ENCODE results near the gene AOC1. TPM values are rescaled to one million over a fixed set of nuclear protein-coding genes. Genes with fewer than 3 reads are reported as not detected.

AOC1 gene
- polyA plus RNA-seq, 2 of the 4 experiments (the other 2 are of a cell fraction): not detected

DNA sequence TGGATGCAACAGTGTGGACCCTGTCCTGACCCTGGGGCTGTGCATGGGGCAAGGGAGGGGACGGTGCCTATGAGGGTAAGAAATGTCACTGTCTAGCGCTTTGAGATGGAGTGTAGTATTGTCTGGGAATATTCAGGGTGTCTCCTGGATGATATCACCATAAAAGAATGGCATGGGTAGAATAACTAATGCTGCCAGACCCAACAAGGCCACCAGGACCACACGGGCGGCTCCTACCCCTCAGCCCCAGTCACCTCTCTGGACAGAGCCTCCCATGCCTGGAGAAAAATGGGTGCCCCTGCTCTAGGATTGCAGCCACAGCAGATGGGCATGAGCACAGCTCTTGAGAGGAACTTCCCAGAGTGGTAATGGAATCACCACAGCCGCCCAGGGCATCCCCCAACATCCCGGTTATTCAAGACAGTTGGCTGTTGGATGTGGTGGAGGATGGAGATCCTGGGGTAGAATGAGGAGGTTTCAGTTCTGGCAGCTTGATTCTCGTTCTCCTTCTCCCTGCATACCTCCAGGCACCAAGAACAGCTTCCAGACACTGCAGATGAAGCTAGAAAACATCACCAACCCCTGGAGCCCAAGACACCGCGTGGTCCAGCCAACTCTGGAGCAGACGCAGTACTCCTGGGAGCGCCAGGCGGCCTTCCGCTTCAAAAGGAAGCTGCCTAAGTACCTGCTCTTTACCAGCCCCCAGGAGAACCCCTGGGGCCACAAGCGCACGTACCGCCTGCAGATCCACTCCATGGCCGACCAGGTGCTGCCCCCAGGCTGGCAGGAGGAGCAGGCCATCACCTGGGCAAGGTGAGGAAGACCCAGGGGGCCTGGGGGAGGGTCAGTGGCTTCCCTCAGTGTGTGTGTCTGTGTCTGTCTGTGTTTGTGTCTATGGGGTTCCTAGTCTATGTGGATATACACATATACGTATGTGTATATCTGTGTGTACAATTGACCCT, 6.2 kb downstream of the AOC1 start:
- no peak overlapping the region for H3K4me2 ChIP-seq
- no peaks in the 10 kb centered on the region for H3K4me1 ChIP-seq
- no peak overlapping the region for H3K4me3 ChIP-seq
- WGBS (ENCODE audit: missing lambda C conversion rate): 44% methylated on average over 14 of the region's 18 CpGs
- H3K9me3 ChIP-seq: no peaks in the 10 kb centered on the region
- TF ChIP-seq KDM5A (IDR thresholded peaks at IDR 0.05) (no peak), NPAS2 (CRISPR knock-in tag; IDR thresholded peaks at IDR 0.05; ENCODE audit: borderline replicate concordance) (no peak), HOXB13 (CRISPR knock-in tag; IDR thresholded peaks at IDR 0.05; ENCODE audit: low read depth) (no peak), CBX2 (IDR thresholded peaks at IDR 0.05; ENCODE audit: borderline replicate concordance, low read depth) (no peak), FOSL2 (IDR thresholded peaks at IDR 0.05) (no peak), FOSL2 (CRISPR knock-in tag; IDR thresholded peaks at IDR 0.05) (no peak)
- CTCF ChIA-PET: no interaction called here
- no peak overlapping the region for H3K27ac ChIP-seq
- FAIRE-seq: no peak
- POLR2A ChIA-PET: no interaction called here
- ATAC-seq: no peak
- DNase-seq (ENCODE audit: low read depth in 1 of 2, low spot score in 1 of 2): no peak

DNA sequence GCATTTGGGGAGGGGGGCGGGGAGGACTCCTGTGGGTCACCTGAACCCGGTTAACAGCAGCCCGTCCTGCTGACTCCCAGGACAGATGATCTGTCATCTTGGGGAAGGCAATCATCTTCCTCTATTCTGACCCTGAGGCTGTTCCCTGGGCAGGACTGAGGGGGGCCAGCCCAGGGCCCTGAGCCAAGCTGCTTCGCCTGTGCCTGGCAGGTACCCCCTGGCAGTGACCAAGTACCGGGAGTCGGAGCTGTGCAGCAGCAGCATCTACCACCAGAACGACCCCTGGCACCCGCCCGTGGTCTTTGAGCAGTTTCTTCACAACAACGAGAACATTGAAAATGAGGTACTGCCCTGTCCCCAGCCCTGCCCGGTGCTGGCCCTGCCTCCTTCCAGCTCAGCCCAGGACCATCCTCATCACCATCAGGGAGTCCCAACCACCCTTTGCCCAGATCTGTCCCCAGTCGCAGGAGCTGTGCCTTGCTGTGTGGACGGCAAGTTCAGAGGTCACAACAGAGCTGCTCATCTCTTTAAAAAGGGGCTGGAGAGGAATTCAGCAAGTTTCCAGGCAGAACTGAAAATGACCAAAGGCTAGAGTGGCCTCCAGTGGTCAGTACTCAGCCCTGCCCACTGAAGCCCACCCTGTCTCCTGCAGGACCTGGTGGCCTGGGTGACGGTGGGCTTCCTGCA, 8.1 kb downstream of the AOC1 start:
- Histone ChIP-seq H3K4me2 (no peak overlapping the region), H3K9me3 (no peaks in the 10 kb centered on the region), H3K4me3 (no peak overlapping the region), H3K4me1 (no peaks in the 10 kb centered on the region), H3K27ac (no peak overlapping the region)
- no peak for TF ChIP-seq JUN (IDR thresholded peaks at IDR 0.05)
- no peak for TF ChIP-seq KDM5A (IDR thresholded peaks at IDR 0.05)
- TF ChIP-seq NR3C1 (IDR thresholded peaks at IDR 0.05): no peak
- TF ChIP-seq CBX2 (IDR thresholded peaks at IDR 0.05; ENCODE audit: borderline replicate concordance, low read depth): no peak
- no peak for TF ChIP-seq RFX5 (IDR thresholded peaks at IDR 0.05)
- no peak for TF ChIP-seq EHF (CRISPR knock-in tag; IDR thresholded peaks at IDR 0.05)
- TF ChIP-seq RNF2 (IDR thresholded peaks at IDR 0.05; ENCODE audit: borderline replicate concordance, low read depth): no peak
- 21% methylated on average over 12 of the region's 14 CpGs for WGBS (ENCODE audit: missing lambda C conversion rate)
- ATAC-seq (no peak; a peak in 1 of 6 replicates), DNase-seq (ENCODE audit: low read depth in 1 of 2, low spot score in 1 of 2) (no peak), FAIRE-seq (no peak)
- POLR2A ChIA-PET: no interaction called here
- CTCF ChIA-PET: interaction anchor here (0.8 kb wide), 1 partner anchor 42 kb away, joined by 3 read pairs; no protein-coding TSS in a partner anchor

DNA sequence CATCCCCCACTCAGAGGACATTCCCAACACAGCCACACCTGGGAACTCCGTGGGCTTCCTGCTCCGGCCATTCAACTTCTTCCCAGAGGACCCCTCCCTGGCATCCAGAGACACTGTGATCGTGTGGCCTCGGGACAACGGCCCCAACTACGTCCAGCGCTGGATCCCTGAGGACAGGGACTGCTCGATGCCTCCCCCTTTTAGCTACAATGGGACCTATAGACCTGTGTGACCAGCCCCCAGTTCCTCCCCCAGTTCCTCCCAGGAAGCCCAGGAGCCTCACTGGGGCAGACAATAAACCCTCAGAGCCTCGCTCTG, 8.6 kb downstream of the AOC1 start:
- 32% methylated on average over 2 of the region's 9 CpGs for WGBS (ENCODE audit: missing lambda C conversion rate)
- Histone ChIP-seq H3K4me2 (no peak overlapping the region), H3K4me3 (no peak overlapping the region), H3K4me1 (no peaks in the 10 kb centered on the region), H3K9me3 (no peaks in the 10 kb centered on the region), H3K27ac (no peak overlapping the region)
- no peak for ATAC-seq
- ChIA-PET POLR2A (no interaction called here), CTCF (interaction anchor here (1.0 kb wide), 1 partner anchor 21 kb away, joined by 3 read pairs; no protein-coding TSS in a partner anchor)
- FAIRE-seq: no peak
- TF ChIP-seq CHD4 (IDR thresholded peaks at IDR 0.05; ENCODE audit: borderline replicate concordance) (no peak), EHMT2 (IDR thresholded peaks at IDR 0.05; ENCODE audit: low read depth) (no peak), HEYL (CRISPR knock-in tag; IDR thresholded peaks at IDR 0.05) (no peak), MYC (IDR thresholded peaks at IDR 0.05; ENCODE audit: borderline replicate concordance, low read length) (no peak), GATA3 (IDR thresholded peaks at IDR 0.05; ENCODE audit: borderline replicate concordance) (no peak), HOXB13 (CRISPR knock-in tag; IDR thresholded peaks at IDR 0.05; ENCODE audit: low read depth) (no peak), SREBF2 (IDR thresholded peaks at IDR 0.05) (no peak), TFCP2L1 (CRISPR knock-in tag; IDR thresholded peaks at IDR 0.05) (no peak), RAD21 (conservative IDR thresholded peaks at IDR 0.05 in 1 of 2, IDR thresholded peaks at IDR 0.05 in 1 of 2) (no peak), CBX2 (IDR thresholded peaks at IDR 0.05; ENCODE audit: borderline replicate concordance, low read depth) (no peak), RNF2 (IDR thresholded peaks at IDR 0.05; ENCODE audit: borderline replicate concordance, low read depth) (no peak), SMC3 (IDR thresholded peaks at IDR 0.05) (no peak), EHF (CRISPR knock-in tag; IDR thresholded peaks at IDR 0.05) (no peak)
- TF ChIP-seq, protein P1, sequence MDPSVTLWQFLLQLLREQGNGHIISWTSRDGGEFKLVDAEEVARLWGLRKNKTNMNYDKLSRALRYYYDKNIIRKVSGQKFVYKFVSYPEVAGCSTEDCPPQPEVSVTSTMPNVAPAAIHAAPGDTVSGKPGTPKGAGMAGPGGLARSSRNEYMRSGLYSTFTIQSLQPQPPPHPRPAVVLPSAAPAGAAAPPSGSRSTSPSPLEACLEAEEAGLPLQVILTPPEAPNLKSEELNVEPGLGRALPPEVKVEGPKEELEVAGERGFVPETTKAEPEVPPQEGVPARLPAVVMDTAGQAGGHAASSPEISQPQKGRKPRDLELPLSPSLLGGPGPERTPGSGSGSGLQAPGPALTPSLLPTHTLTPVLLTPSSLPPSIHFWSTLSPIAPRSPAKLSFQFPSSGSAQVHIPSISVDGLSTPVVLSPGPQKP (IDR thresholded peaks at IDR 0.05; ENCODE audit: low read depth, low read length): no peak
- TF ChIP-seq, protein P2, sequence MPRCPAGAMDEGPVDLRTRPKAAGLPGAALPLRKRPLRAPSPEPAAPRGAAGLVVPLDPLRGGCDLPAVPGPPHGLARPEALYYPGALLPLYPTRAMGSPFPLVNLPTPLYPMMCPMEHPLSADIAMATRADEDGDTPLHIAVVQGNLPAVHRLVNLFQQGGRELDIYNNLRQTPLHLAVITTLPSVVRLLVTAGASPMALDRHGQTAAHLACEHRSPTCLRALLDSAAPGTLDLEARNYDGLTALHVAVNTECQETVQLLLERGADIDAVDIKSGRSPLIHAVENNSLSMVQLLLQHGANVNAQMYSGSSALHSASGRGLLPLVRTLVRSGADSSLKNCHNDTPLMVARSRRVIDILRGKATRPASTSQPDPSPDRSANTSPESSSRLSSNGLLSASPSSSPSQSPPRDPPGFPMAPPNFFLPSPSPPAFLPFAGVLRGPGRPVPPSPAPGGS (IDR thresholded peaks at IDR 0.05): no peak
- TF ChIP-seq, protein P3, sequence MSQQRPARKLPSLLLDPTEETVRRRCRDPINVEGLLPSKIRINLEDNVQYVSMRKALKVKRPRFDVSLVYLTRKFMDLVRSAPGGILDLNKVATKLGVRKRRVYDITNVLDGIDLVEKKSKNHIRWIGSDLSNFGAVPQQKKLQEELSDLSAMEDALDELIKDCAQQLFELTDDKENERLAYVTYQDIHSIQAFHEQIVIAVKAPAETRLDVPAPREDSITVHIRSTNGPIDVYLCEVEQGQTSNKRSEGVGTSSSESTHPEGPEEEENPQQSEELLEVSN (IDR thresholded peaks at IDR 0.05; ENCODE audit: borderline replicate concordance, low read depth): no peak
- DNase-seq (ENCODE audit: low read depth in 1 of 2, low spot score in 1 of 2): no peak

Measured in A549 (cell line).